ENCODE results near the gene CHFR. TPM values are rescaled to one million over a fixed set of nuclear protein-coding genes. Genes with fewer than 3 reads are reported as not detected.
"Not testable (repeated sequence)": the region's sequence is repeated elsewhere in the genome, so short reads cannot be mapped to it uniquely, and the experiment has no call there.

Gene CHFR
- total RNA-seq, 1 donor from 2014 or later = 63.7 TPM

DNA sequence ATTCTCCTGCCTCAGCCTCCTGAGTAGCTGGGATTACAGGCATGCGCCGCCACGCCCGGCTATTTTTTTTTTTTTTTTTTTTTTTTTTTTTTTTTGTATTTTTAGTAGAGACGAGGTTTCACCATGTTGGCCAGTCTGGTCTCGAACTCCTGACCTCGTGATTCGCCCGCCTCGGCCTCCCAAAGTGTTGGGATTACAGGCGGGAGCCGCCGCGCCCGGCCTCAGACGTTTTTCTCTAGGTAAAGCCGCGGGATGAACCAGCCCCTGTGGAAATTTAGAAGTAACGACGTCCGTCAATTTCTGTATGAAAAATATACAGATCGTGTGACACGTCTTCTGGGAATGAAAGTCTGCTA is 20.4 kb upstream of the CHFR start:
- intact Hi-C loops (cut with micrococcal nuclease) = loop anchor here (1.0 to 2.0 kb wide), 8 partner anchors 20 to 274 kb away; partner anchors contain the start of genes ANKLE2, CHFR, ZNF10 and ZNF140
- Mint-ChIP-seq H3K27me3 (ENCODE audit: insufficient read depth) (peaks cover 11% of the 10 kb centered on the region), H3K9me3 (peaks cover 33% of the 10 kb centered on the region), H3K4me3 (peak overlapping the region; percentile 88), H3K36me3 (ENCODE audit: low read depth) (peaks cover 13% of the 10 kb centered on the region)
- DNase-seq (ENCODE audit: low spot score); H3K4me1 Mint-ChIP-seq (ENCODE audit: low read depth); H3K27ac Mint-ChIP-seq: not testable (repeated sequence)

DNA sequence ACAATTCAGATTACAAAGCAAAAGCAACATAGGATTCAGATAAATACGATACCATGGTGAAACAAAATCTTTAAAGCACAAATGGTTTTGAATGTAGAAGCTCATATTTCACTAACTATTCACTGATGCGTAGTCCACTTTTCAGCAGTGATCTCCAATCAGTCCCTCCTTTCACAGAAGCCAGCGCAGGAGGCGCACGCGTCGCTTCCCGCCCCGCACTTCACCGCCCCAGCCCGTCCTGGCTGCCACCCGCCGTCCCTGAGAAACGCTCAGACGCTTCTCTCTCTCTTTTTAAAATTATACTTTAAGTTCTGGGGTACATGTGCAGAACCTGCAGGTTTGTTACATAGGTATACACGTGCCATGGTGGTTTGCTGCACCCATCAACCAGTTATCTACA is 19.8 kb upstream of the CHFR start:
- no peak for DNase-seq (ENCODE audit: low spot score)
- Mint-ChIP-seq H3K4me3 (no peak overlapping the region), H3K27ac (no peak overlapping the region), H3K36me3 (ENCODE audit: low read depth) (peaks cover 13% of the 10 kb centered on the region), H3K27me3 (ENCODE audit: insufficient read depth) (peaks cover 11% of the 10 kb centered on the region), H3K4me1 (ENCODE audit: low read depth) (no peaks in the 10 kb centered on the region), H3K9me3 (peaks cover 28% of the 10 kb centered on the region)
- intact Hi-C loops (cut with micrococcal nuclease) = no loop called here

GRCh38 chr12:132904718-132905328 is 17.4 kb upstream of the CHFR start:
- peaks cover 14% of the 10 kb centered on the region for H3K9me3 Mint-ChIP-seq
- no peak overlapping the region for H3K4me3 Mint-ChIP-seq
- no peak overlapping the region for H3K27ac Mint-ChIP-seq
- H3K36me3 Mint-ChIP-seq (ENCODE audit: low read depth) = peaks cover 8% of the 10 kb centered on the region
- H3K27me3 Mint-ChIP-seq (ENCODE audit: insufficient read depth) = peaks cover 11% of the 10 kb centered on the region
- intact Hi-C loops (cut with micrococcal nuclease) = loop anchor here (1.0 to 2.0 kb wide), 2 partner anchors 18 to 76 kb away; partner anchors contain the start of genes CHFR and GOLGA3
- DNase-seq (ENCODE audit: low spot score) = peak; percentile 80
- H3K4me1 Mint-ChIP-seq (ENCODE audit: low read depth) = no peaks in the 10 kb centered on the region

- Mint-ChIP-seq H3K9me3 (peaks cover 14% of the 10 kb centered on the region), H3K27ac (no peak overlapping the region), H3K36me3 (ENCODE audit: low read depth) (peaks cover 4% of the 10 kb centered on the region), H3K4me3 (no peak overlapping the region), H3K27me3 (ENCODE audit: insufficient read depth) (no peaks in the 10 kb centered on the region), H3K4me1 (ENCODE audit: low read depth) (no peaks in the 10 kb centered on the region)
- intact Hi-C loops (cut with micrococcal nuclease) = no loop called here
- no peak for DNase-seq (ENCODE audit: low spot score)
Measured at GRCh38 chr12:132899033-132899432, 11.6 kb upstream of the CHFR start.

DNA sequence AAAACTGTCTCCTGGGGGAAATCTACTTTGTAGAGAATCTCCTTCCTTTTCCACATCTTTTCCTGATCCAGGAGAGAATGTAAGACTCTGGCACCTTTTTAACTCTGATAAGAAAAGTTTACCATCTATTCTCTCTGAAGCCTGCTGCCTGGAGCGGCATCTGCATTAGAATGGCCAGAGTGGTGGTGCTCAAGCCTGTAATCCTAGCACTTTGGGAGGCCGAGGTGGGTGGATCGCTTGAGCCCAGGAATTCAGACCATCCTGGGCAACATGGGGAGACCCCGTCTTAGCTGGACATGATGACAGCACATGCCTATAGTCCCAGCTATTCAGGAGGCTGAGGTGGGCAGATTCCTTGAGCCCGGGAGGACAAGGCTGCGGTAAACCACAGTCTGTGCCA is 1.4 kb upstream of the CHFR start:
- Mint-ChIP-seq H3K36me3 (ENCODE audit: low read depth) (peaks cover 28% of the 10 kb centered on the region), H3K27ac (peak overlapping the region; percentile 10), H3K4me1 (ENCODE audit: low read depth) (peaks cover 15% of the 10 kb centered on the region), H3K27me3 (ENCODE audit: insufficient read depth) (peaks cover 2% of the 10 kb centered on the region), H3K9me3 (peaks cover 35% of the 10 kb centered on the region), H3K4me3 (peak overlapping the region; percentile 64)
- DNase-seq (ENCODE audit: low spot score) = no peak
- intact Hi-C loops (cut with micrococcal nuclease) = loop anchor here (5.0 to 10.0 kb wide), 2 partner anchors 402 to 704 kb away; no protein-coding TSS in a partner anchor

- no peak for DNase-seq (ENCODE audit: low spot score)
- Mint-ChIP-seq H3K9me3 (peaks cover 35% of the 10 kb centered on the region), H3K36me3 (ENCODE audit: low read depth) (peaks cover 44% of the 10 kb centered on the region), H3K27ac (peak overlapping the region; percentile 70), H3K4me3 (peak overlapping the region; percentile 99), H3K27me3 (ENCODE audit: insufficient read depth) (peaks cover 2% of the 10 kb centered on the region), H3K4me1 (ENCODE audit: low read depth) (peaks cover 15% of the 10 kb centered on the region)
- intact Hi-C loops (cut with micrococcal nuclease) = loop anchor here (1.0 to 10.0 kb wide), 13 partner anchors 17 to 742 kb away; partner anchors contain the start of genes DDX51, GOLGA3, NOC4L and PGAM5
Measured at GRCh38 chr12:132886529-132887477, 602 bp downstream of the CHFR start.

DNA sequence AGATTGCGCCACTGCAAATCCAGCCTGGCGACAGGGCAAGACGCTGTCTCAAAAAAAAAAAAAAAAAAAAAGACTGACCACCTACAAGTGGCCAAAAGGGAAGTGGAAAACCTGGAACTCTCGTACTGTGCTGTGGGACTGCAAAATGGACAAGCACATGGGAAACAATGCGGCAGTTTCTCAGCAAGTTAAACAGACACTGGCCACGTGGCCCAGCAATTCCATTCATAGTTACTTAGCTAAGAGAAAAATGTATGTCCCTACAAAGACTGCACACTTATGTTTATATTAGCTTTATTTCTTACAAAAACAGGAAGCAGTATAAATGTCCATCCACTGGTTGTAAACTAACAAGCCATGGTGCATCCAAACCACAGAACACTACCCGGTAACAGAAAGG is 5.6 kb downstream of the CHFR start:
- intact Hi-C loops (cut with micrococcal nuclease) = loop anchor here (10.0 kb wide), 1 partner anchor 697 kb away; no protein-coding TSS in a partner anchor
- H3K4me1 Mint-ChIP-seq (ENCODE audit: low read depth) = peaks cover 8% of the 10 kb centered on the region
- peaks cover 51% of the 10 kb centered on the region for H3K36me3 Mint-ChIP-seq (ENCODE audit: low read depth)
- H3K9me3 Mint-ChIP-seq = peaks cover 15% of the 10 kb centered on the region
- no peaks in the 10 kb centered on the region for H3K27me3 Mint-ChIP-seq (ENCODE audit: insufficient read depth)
- H3K4me3 Mint-ChIP-seq = no peak overlapping the region
- no peak for DNase-seq (ENCODE audit: low spot score)
- no peak overlapping the region for H3K27ac Mint-ChIP-seq

GRCh38 chr12:132874620-132875019 is 12.8 kb downstream of the CHFR start:
- H3K27ac Mint-ChIP-seq; DNase-seq (ENCODE audit: low spot score); intact Hi-C loops (cut with micrococcal nuclease); H3K4me3 Mint-ChIP-seq; H3K27me3 Mint-ChIP-seq (ENCODE audit: insufficient read depth); H3K9me3 Mint-ChIP-seq: not testable (repeated sequence)
- Mint-ChIP-seq H3K4me1 (ENCODE audit: low read depth) (peaks cover 19% of the 10 kb centered on the region), H3K36me3 (ENCODE audit: low read depth) (peaks cover 41% of the 10 kb centered on the region)

DNA sequence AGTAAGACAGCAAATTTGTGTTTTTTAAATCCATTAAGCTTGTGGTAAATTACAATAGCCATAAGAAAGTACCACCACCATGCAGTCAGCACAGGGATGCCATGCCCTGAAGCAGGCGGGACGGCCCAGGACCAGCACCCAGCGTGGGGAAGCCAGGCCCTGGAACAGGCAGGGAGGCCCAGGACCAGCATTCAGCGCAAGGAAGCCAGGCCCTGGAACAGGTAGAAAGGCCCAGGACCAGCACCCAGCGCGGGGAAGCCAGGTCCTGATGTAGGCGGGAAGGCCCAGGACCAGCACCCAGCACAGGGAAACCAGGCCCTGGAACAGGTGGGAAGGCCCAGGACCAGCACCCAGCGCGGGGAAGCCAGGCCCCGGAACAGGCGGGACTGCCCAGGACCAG is 13.2 kb downstream of the CHFR start:
- Mint-ChIP-seq H3K27me3 (ENCODE audit: insufficient read depth) (no peaks in the 10 kb centered on the region), H3K4me3 (no peak overlapping the region), H3K36me3 (ENCODE audit: low read depth) (peaks cover 39% of the 10 kb centered on the region), H3K4me1 (ENCODE audit: low read depth) (peaks cover 19% of the 10 kb centered on the region), H3K27ac (peak overlapping the region; percentile 23), H3K9me3 (no peaks in the 10 kb centered on the region)
- no peak for DNase-seq (ENCODE audit: low spot score)
- intact Hi-C loops (cut with micrococcal nuclease) = no loop called here

DNA sequence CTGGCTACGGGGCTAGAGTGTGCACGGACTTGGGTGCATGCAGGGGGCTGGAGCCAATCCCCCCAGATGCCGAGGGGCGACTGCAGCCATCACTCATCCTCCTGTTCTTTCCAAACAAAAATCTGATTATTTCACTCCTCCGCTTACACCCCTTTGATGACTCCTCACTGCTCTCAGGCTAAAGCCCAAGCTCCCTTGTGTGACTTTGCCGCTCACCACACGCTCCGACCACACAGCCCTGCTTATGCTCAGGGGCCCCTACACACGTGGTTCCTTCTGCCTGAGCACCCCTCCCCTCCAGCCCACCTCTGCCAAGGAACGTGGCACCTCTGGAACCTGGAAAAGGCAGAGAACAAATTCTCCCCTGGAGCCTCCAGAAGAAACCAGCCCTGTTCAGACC is 13.7 kb downstream of the CHFR start:
- peak overlapping the region; percentile 15 for H3K4me3 Mint-ChIP-seq
- no peaks in the 10 kb centered on the region for H3K9me3 Mint-ChIP-seq
- H3K27ac Mint-ChIP-seq = peak overlapping the region; percentile 23
- no peak for DNase-seq (ENCODE audit: low spot score)
- intact Hi-C loops (cut with micrococcal nuclease) = no loop called here
- peaks cover 39% of the 10 kb centered on the region for H3K36me3 Mint-ChIP-seq (ENCODE audit: low read depth)
- H3K4me1 Mint-ChIP-seq (ENCODE audit: low read depth) = peaks cover 19% of the 10 kb centered on the region
- H3K27me3 Mint-ChIP-seq (ENCODE audit: insufficient read depth) = no peaks in the 10 kb centered on the region

DNA sequence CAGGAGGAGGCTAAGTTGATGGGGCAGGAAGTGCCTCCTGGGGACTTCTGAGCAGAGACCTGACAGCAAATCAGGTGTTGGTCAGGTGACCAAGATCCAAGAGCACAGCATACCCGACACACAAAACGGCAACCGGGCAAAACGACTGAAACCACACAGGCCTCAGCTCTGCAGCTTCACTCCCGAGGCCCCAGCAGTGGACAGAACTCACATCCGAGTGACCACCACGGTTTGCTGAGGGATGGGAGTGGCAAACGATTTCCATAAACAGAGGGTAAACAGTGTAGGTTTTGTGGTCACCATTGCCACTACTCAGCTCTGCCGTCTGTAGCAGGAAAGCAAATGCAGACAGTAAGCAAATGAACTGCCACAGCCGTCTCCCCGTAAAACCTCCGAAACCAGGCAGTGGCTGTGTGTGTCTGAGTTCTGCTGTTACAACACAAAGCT is 14.4 kb downstream of the CHFR start:
- peak overlapping the region; percentile 60 for H3K4me3 Mint-ChIP-seq
- peak; percentile 31 for DNase-seq (ENCODE audit: low spot score)
- H3K36me3 Mint-ChIP-seq (ENCODE audit: low read depth) = peaks cover 40% of the 10 kb centered on the region
- H3K4me1 Mint-ChIP-seq (ENCODE audit: low read depth) = peaks cover 19% of the 10 kb centered on the region
- H3K27ac Mint-ChIP-seq = peak overlapping the region; percentile 61
- H3K27me3 Mint-ChIP-seq (ENCODE audit: insufficient read depth) = no peaks in the 10 kb centered on the region
- H3K9me3 Mint-ChIP-seq = no peaks in the 10 kb centered on the region
- intact Hi-C loops (cut with micrococcal nuclease) = no loop called here

DNA sequence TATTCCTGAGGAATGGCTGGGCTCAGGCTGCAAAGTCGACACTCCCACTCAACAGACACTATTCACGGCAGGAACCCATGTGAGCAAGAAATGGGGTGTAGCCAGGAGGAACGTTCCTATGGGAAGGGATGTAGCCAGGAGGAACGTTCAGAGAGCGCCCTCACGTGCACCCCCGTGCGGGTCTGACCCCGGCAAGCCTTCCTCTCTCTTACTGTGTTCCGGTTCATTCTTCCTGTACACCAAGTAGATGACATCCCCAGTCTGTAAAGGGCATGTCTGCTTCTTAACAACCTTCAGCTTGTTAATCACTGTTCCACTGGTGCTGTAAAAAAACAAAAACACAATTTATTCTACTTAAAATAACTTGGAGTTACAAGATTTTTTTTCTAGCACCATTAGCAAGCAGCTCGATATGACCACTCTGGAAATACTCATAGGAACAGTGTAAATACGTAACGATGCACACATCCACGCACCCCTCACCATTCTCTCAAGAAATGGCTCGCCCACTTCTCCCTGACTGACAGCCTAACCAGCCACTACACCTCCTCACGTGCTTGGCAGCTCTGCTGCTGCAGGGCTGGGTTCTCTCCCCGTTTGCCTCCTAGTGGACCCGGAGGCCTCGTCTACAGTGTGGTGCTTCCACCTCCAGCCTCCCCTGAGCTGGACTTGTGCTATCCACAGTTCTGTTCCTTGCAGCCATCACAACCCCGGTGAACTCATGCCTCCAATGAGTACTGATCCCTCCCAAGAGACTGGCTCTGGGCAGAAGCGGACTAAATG is 15.1 kb downstream of the CHFR start:
- H3K9me3 Mint-ChIP-seq = no peaks in the 10 kb centered on the region
- peak overlapping the region; percentile 60 for H3K4me3 Mint-ChIP-seq
- peak overlapping the region; percentile 61 for H3K27ac Mint-ChIP-seq
- DNase-seq (ENCODE audit: low spot score) = no peak
- H3K4me1 Mint-ChIP-seq (ENCODE audit: low read depth) = peaks cover 23% of the 10 kb centered on the region
- no peaks in the 10 kb centered on the region for H3K27me3 Mint-ChIP-seq (ENCODE audit: insufficient read depth)
- intact Hi-C loops (cut with micrococcal nuclease) = no loop called here
- H3K36me3 Mint-ChIP-seq (ENCODE audit: low read depth) = peaks cover 40% of the 10 kb centered on the region
